NCI-H526 treated with DMSO at 0.1 percent for 48 hours (cell line): ENCODE measurements around the gene SLC7A1.

Experiments used
- DNase-seq: peaks from one replicate; lab custom pipeline; 2025; lab: John Stamatoyannopoulos, UW

Gene SLC7A1

GRCh38 chr13:29583073-29583785 lies 12.3 kb downstream of the SLC7A1 start:
- no peak for DNase-seq

- no peak for DNase-seq
Measured at GRCh38 chr13:29582171-29582570, 13.3 kb downstream of the SLC7A1 start.

GRCh38 chr13:29581666-29582065 lies 13.8 kb downstream of the SLC7A1 start:
- DNase-seq = no peak

GRCh38 chr13:29579094-29579493 lies 16.4 kb downstream of the SLC7A1 start:
- no peak for DNase-seq

- no peak for DNase-seq
Measured at GRCh38 chr13:29578300-29579085, 17.0 kb downstream of the SLC7A1 start.

- DNase-seq = no peak
Measured at GRCh38 chr13:29577136-29578051, 18.1 kb downstream of the SLC7A1 start.

GRCh38 chr13:29576581-29576980 lies 18.9 kb downstream of the SLC7A1 start:
- DNase-seq = no peak

- DNase-seq = no peak
Measured at GRCh38 chr13:29575098-29575497, 20.4 kb downstream of the SLC7A1 start.

- DNase-seq = peak; percentile 41
Measured at GRCh38 chr13:29573190-29573589, 22.3 kb downstream of the SLC7A1 start.

GRCh38 chr13:29572575-29572974 lies 22.9 kb downstream of the SLC7A1 start:
- no peak for DNase-seq

GRCh38 chr13:29571876-29572570 lies 23.5 kb downstream of the SLC7A1 start:
- DNase-seq = no peak

GRCh38 chr13:29570051-29570654 lies 25.3 kb downstream of the SLC7A1 start:
- no peak for DNase-seq

GRCh38 chr13:29569253-29570050 lies 26.0 kb downstream of the SLC7A1 start:
- no peak for DNase-seq

- no peak for DNase-seq
Measured at GRCh38 chr13:29568731-29569130, 26.8 kb downstream of the SLC7A1 start.

- DNase-seq = no peak
Measured at GRCh38 chr13:29567411-29567810, 28.1 kb downstream of the SLC7A1 start.

GRCh38 chr13:29566206-29566605 lies 29.3 kb downstream of the SLC7A1 start:
- no peak for DNase-seq

GRCh38 chr13:29564818-29565217 lies 30.7 kb downstream of the SLC7A1 start:
- no peak for DNase-seq

GRCh38 chr13:29564373-29564772 lies 31.1 kb downstream of the SLC7A1 start:
- DNase-seq = no peak

- no peak for DNase-seq
Measured at GRCh38 chr13:29563941-29564340, 31.5 kb downstream of the SLC7A1 start.

GRCh38 chr13:29562786-29563438 lies 32.6 kb downstream of the SLC7A1 start:
- no peak for DNase-seq
